ENCODE measurements around the gene RGPD3. TPM values are rescaled to one million over a fixed set of nuclear protein-coding genes. Genes with fewer than 3 reads are reported as not detected.
A peak's percentile ranks its signal among the peaks of the same experiment; 100 is the strongest.
"Not testable (repeated sequence)": the region's sequence is repeated elsewhere in the genome, so short reads cannot be mapped to it uniquely, and the experiment has no call there.

Gene RGPD3
- total and polyA plus RNA-seq, 2 experiments from 2014 or later = 0.27 TPM; not detected in 1

DNA sequence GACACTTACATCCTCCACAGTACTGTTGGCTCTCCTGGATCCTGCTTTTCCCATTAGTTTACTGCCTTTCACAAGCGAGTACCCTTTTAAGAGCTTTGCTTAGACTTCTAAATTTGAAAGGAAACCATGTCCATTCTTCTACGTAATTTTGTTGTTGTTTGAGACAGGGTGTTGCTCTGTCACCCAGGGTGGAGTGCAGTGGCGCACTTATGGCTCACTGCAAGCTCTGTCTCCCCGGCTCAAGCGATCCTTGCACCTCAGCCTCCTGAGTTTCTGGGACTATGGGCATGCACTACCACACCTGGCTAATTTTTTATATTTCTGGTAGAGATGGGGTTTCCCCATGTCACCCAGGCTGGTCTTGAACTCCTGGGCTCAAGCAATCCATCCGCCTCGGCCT is 43.7 kb upstream of the RGPD3 start:
- not testable (repeated sequence) for H3K4me2 ChIP-seq; DNase-seq (ENCODE audit: low spot score); H3K36me3 ChIP-seq (replicated peaks; ENCODE audit: insufficient read depth, low read depth); H3K27me3 ChIP-seq; H3K79me2 ChIP-seq; H2AFZ ChIP-seq; H4K20me1 ChIP-seq (ENCODE audit: insufficient read depth, poor library complexity, severe bottlenecking); H3K4me3 ChIP-seq; H3K9me3 ChIP-seq (ENCODE audit: low read depth); H3K4me1 ChIP-seq (ENCODE audit: insufficient read depth); H3K9me2 ChIP-seq (replicated peaks; ENCODE audit: insufficient read depth); H3K27ac ChIP-seq
- 92% methylated on average over 7 of the region's 7 CpGs for WGBS (ENCODE audit: low lambda C conversion rate, missing lambda C conversion rate)

DNA sequence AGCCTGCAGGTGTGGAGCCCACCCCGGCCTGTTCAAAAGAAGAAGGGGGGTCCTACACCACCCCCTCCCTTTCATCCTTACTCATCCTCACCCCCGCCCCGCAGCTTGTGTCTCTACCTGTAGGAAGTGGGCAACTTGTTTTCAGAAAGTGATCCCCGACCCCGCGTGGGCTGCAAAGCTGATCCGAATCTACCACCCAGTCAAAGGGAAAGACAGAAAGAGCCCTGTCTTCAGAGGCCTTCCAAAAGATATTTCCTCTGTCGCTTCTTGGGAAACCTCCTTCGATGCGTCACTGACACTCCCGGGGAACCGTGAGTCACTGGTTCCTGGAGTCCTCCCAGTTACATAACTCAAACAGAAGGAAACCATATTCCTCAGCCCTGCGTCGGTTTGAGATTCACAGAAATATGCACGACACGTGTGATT is 43.3 kb upstream of the RGPD3 start:
- WGBS (ENCODE audit: low lambda C conversion rate, missing lambda C conversion rate) = 62% methylated on average over 9 of the region's 16 CpGs
- H3K4me1 ChIP-seq (ENCODE audit: insufficient read depth); H3K27me3 ChIP-seq; H3K27ac ChIP-seq; H3K4me2 ChIP-seq; H4K20me1 ChIP-seq (ENCODE audit: insufficient read depth, poor library complexity, severe bottlenecking); H3K4me3 ChIP-seq; H3K9me2 ChIP-seq (replicated peaks; ENCODE audit: insufficient read depth); H3K9me3 ChIP-seq (ENCODE audit: low read depth); H2AFZ ChIP-seq; H3K36me3 ChIP-seq (replicated peaks; ENCODE audit: insufficient read depth, low read depth); H3K79me2 ChIP-seq: not testable (repeated sequence)
- peak; percentile 59 for DNase-seq (ENCODE audit: low spot score)

GRCh38 chr2:106510791-106511190 is 42.6 kb upstream of the RGPD3 start:
- not testable (repeated sequence) for H4K20me1 ChIP-seq (ENCODE audit: insufficient read depth, poor library complexity, severe bottlenecking); H2AFZ ChIP-seq; H3K27me3 ChIP-seq; H3K79me2 ChIP-seq; H3K27ac ChIP-seq; DNase-seq (ENCODE audit: low spot score); H3K4me2 ChIP-seq; H3K36me3 ChIP-seq (replicated peaks; ENCODE audit: insufficient read depth, low read depth); H3K4me3 ChIP-seq; H3K4me1 ChIP-seq (ENCODE audit: insufficient read depth); H3K9me2 ChIP-seq (replicated peaks; ENCODE audit: insufficient read depth); H3K9me3 ChIP-seq (ENCODE audit: low read depth)
- WGBS (ENCODE audit: low lambda C conversion rate, missing lambda C conversion rate) = 80% methylated on average over 4 of the region's 4 CpGs

- not testable (repeated sequence) for DNase-seq (ENCODE audit: low spot score); H3K27ac ChIP-seq; H3K4me2 ChIP-seq; H3K27me3 ChIP-seq; H3K4me1 ChIP-seq (ENCODE audit: insufficient read depth); H3K9me3 ChIP-seq (ENCODE audit: low read depth); H3K36me3 ChIP-seq (replicated peaks; ENCODE audit: insufficient read depth, low read depth); H3K9me2 ChIP-seq (replicated peaks; ENCODE audit: insufficient read depth); H4K20me1 ChIP-seq (ENCODE audit: insufficient read depth, poor library complexity, severe bottlenecking); H3K4me3 ChIP-seq; H2AFZ ChIP-seq; H3K79me2 ChIP-seq
- 86% methylated on average over 6 of the region's 6 CpGs for WGBS (ENCODE audit: low lambda C conversion rate, missing lambda C conversion rate)
Measured at GRCh38 chr2:106509374-106509770, 41.2 kb upstream of the RGPD3 start.

GRCh38 chr2:106508660-106509373 is 40.6 kb upstream of the RGPD3 start:
- H3K36me3 ChIP-seq (replicated peaks; ENCODE audit: insufficient read depth, low read depth); H3K27ac ChIP-seq; H4K20me1 ChIP-seq (ENCODE audit: insufficient read depth, poor library complexity, severe bottlenecking); H3K9me3 ChIP-seq (ENCODE audit: low read depth); DNase-seq (ENCODE audit: low spot score); H3K4me2 ChIP-seq; H3K4me3 ChIP-seq; H3K9me2 ChIP-seq (replicated peaks; ENCODE audit: insufficient read depth); H3K4me1 ChIP-seq (ENCODE audit: insufficient read depth); H3K79me2 ChIP-seq; H3K27me3 ChIP-seq; H2AFZ ChIP-seq: not testable (repeated sequence)
- 82% methylated on average over 7 of the region's 11 CpGs for WGBS (ENCODE audit: low lambda C conversion rate, missing lambda C conversion rate)

DNA sequence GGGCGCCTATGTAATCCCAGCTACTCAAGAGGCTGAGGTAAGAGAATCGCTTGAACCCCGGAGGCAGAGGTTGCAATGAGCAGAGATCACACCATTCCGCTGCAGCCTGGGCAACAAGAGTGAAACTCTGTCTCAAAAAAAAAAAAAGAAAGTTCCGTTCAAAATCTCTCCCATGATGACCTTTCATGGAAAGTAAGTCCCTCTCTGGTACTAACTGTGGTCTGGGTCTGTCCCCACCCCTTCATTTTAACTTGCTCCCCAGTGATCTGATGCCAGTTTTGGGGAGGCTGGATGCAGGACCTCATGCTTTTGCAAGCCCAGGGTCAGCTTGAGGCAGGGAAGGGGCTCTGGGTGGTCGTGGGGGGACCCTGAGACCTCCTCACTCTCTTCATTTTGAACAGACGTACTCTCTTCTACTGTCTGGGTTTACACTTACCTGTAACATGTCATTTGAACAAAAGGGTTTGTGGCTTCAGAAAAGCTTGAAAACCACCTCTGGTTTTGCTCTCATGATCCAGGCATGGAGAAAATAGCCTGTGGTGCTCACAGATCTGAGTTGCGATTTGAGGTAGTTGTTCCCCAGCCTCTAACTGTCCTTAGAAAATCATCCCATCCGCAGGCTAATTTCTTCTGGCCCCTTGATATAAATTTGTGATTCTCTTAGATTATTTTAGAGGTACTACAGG is 37.9 kb upstream of the RGPD3 start:
- WGBS (ENCODE audit: low lambda C conversion rate, missing lambda C conversion rate) = 77% methylated on average over 8 of the region's 9 CpGs
- H3K79me2 ChIP-seq; H3K9me3 ChIP-seq (ENCODE audit: low read depth); H2AFZ ChIP-seq; H3K9me2 ChIP-seq (replicated peaks; ENCODE audit: insufficient read depth); H3K4me2 ChIP-seq; H3K4me1 ChIP-seq (ENCODE audit: insufficient read depth); H4K20me1 ChIP-seq (ENCODE audit: insufficient read depth, poor library complexity, severe bottlenecking); H3K27me3 ChIP-seq; DNase-seq (ENCODE audit: low spot score); H3K4me3 ChIP-seq; H3K27ac ChIP-seq; H3K36me3 ChIP-seq (replicated peaks; ENCODE audit: insufficient read depth, low read depth): not testable (repeated sequence)

GRCh38 chr2:106504787-106505186 is 36.6 kb upstream of the RGPD3 start:
- H3K27ac ChIP-seq; H3K36me3 ChIP-seq (replicated peaks; ENCODE audit: insufficient read depth, low read depth); H4K20me1 ChIP-seq (ENCODE audit: insufficient read depth, poor library complexity, severe bottlenecking); H3K4me1 ChIP-seq (ENCODE audit: insufficient read depth); H3K9me3 ChIP-seq (ENCODE audit: low read depth); H2AFZ ChIP-seq; H3K9me2 ChIP-seq (replicated peaks; ENCODE audit: insufficient read depth); DNase-seq (ENCODE audit: low spot score); H3K4me3 ChIP-seq; H3K27me3 ChIP-seq; H3K4me2 ChIP-seq; H3K79me2 ChIP-seq: not testable (repeated sequence)
- WGBS (ENCODE audit: low lambda C conversion rate, missing lambda C conversion rate) = 89% methylated on average over 4 of the region's 4 CpGs

DNA sequence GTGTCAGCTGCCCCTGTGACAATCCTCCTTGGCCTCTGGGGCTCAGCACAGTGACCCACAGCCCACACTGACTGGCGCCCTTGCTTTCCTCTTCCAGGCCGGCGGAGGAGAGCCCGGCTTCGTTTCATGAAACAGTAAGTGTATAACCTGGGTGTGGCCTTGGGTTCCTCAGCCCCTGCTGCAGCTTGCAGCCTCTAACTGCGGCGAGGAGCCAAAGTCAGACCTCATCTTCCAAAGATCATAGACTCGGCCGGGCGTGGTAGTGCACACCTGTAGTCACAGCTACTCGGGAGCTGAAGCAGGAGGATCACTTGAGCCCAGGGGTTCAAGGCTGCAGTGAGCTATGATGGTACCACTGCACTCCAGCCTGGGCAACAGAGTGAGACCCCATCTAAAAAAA is 36.0 kb upstream of the RGPD3 start:
- H3K36me3 ChIP-seq (replicated peaks; ENCODE audit: insufficient read depth, low read depth); DNase-seq (ENCODE audit: low spot score); H3K27me3 ChIP-seq; H3K9me3 ChIP-seq (ENCODE audit: low read depth); H3K27ac ChIP-seq; H2AFZ ChIP-seq; H3K4me2 ChIP-seq; H3K4me3 ChIP-seq; H3K4me1 ChIP-seq (ENCODE audit: insufficient read depth); H3K9me2 ChIP-seq (replicated peaks; ENCODE audit: insufficient read depth); H4K20me1 ChIP-seq (ENCODE audit: insufficient read depth, poor library complexity, severe bottlenecking); H3K79me2 ChIP-seq: not testable (repeated sequence)
- 89% methylated on average over 11 of the region's 11 CpGs for WGBS (ENCODE audit: low lambda C conversion rate, missing lambda C conversion rate)

DNA sequence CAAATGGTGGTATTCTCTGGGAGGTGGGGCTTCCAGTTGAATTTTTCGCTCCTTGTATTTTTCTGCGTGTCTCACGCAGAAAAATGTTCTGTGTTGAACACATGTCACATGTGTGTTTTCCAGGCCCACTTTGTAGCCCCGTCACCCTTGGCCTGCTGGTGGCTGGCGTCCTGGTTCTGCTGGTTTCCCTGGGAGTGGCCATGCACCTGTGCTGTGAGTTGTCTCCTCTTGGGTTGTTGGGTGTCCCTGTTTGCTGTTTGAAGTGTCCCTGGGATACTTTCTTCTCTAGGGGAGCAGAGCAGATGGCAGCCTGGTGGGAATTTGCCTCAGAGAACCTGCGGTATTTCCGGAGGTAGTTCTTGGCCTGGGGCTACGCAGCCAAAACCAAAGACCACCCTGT is 34.1 kb upstream of the RGPD3 start:
- H3K79me2 ChIP-seq; H3K4me1 ChIP-seq (ENCODE audit: insufficient read depth); H2AFZ ChIP-seq; H4K20me1 ChIP-seq (ENCODE audit: insufficient read depth, poor library complexity, severe bottlenecking); DNase-seq (ENCODE audit: low spot score); H3K27me3 ChIP-seq; H3K27ac ChIP-seq; H3K9me2 ChIP-seq (replicated peaks; ENCODE audit: insufficient read depth); H3K36me3 ChIP-seq (replicated peaks; ENCODE audit: insufficient read depth, low read depth); H3K9me3 ChIP-seq (ENCODE audit: low read depth); H3K4me3 ChIP-seq; H3K4me2 ChIP-seq: not testable (repeated sequence)
- WGBS (ENCODE audit: low lambda C conversion rate, missing lambda C conversion rate) = 96% methylated on average over 8 of the region's 8 CpGs
